K562 (cell line): ENCODE data around the gene EMC8.

Experiments used
- CHD2 ChIP-seq: IDR thresholded peaks from 2 replicates; pipeline ENCODE4 v1.6.1; 2011; ENCODE audit warnings: low read depth, low read length
- CTCF ChIP-seq, 3 experiments: IDR thresholded peaks in 2 of 3; conservative IDR thresholded peaks in 1 of 3; 2 replicates each; pipeline ENCODE4 v1.5.1; 2011 to 2012; ENCODE audit warnings: low read length in 3 of 3, mild to moderate bottlenecking in 3 of 3, control low read depth in 2 of 3, improper control_type of control experiment in 1 of 3, inconsistent platforms in 1 of 3, low read depth in 1 of 3, mixed read lengths in 1 of 3, moderate library complexity in 1 of 3; ENCODE audit not compliant: insufficient read depth in 2 of 3
- HDAC6 ChIP-seq: IDR thresholded peaks from 2 replicates; pipeline ENCODE4 v1.6.1; 2012; ENCODE audit warnings: low read depth, mild to moderate bottlenecking, control low read depth, inconsistent platforms, low read length, moderate library complexity
- PCBP1 ChIP-seq: fragments of 200-400 bp; formaldehyde crosslinking; IDR thresholded peaks from 2 replicates; pipeline ENCODE4 v1.6.1; 2018; ENCODE audit warnings: mild to moderate bottlenecking, low read depth, low read length; ENCODE audit not compliant: poor library complexity, severe bottlenecking
- POLR2A ChIP-seq: fragments of 450-650 bp; conservative IDR thresholded peaks from 2 replicates; pipeline ENCODE4 v1.6.1; 2016
- ZFP36 ChIP-seq: fragments of 150-350 bp; IDR thresholded peaks from 2 replicates; pipeline ENCODE4 v1.6.1; 2018; ENCODE audit warnings: low read length, low read depth; ENCODE audit not compliant: partially characterized antibody
- TF ChIP-seq, protein P1 (sequence below): fragments of 150-350 bp; IDR thresholded peaks from 2 replicates; pipeline ENCODE4 v1.6.1; 2014; ENCODE audit warnings: low read depth, mild to moderate bottlenecking, low read length, borderline replicate concordance

DNA sequence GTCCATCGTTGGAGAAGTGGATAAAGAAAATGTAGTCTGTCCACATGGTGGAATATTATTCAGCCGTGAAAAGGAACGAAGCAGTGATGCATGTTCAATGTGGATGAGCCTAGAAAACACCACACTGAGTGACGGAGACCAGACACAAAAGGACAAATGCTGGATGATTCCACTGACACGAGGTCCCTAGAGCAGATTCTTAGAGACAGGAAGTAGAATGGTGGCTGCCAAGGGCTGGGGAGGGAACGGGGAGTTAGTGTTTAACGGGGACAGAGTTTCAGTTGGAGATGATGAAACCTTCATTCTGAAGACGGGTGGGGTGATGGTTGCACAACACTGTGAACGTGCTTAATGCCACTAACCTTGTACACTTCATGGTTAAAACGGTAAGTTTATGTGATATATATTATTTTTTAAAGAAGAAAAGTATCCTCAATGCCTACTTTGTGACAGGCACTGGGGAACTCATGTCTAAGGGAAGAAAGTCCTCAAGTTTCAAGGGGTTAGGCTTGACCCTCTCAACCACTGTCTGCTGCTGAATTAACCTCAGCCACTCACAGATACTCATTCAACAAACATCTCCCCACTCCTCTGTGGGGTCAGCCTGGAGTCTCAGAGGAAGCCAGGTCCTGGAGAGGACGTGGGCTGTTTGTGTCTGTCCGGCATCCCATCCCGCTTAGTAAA lies 66.0 kb downstream of the EMC8 start:
- TF ChIP-seq CTCF (IDR thresholded peaks at IDR 0.05 in 2 of 3, conservative IDR thresholded peaks at IDR 0.05 in 1 of 3; ENCODE audit: insufficient read depth in 2 of 3, low read depth in 1 of 3, low read length in 3 of 3) = no peak
- no peak for TF ChIP-seq POLR2A
- no peak for TF ChIP-seq PCBP1
- TF ChIP-seq, protein P1, sequence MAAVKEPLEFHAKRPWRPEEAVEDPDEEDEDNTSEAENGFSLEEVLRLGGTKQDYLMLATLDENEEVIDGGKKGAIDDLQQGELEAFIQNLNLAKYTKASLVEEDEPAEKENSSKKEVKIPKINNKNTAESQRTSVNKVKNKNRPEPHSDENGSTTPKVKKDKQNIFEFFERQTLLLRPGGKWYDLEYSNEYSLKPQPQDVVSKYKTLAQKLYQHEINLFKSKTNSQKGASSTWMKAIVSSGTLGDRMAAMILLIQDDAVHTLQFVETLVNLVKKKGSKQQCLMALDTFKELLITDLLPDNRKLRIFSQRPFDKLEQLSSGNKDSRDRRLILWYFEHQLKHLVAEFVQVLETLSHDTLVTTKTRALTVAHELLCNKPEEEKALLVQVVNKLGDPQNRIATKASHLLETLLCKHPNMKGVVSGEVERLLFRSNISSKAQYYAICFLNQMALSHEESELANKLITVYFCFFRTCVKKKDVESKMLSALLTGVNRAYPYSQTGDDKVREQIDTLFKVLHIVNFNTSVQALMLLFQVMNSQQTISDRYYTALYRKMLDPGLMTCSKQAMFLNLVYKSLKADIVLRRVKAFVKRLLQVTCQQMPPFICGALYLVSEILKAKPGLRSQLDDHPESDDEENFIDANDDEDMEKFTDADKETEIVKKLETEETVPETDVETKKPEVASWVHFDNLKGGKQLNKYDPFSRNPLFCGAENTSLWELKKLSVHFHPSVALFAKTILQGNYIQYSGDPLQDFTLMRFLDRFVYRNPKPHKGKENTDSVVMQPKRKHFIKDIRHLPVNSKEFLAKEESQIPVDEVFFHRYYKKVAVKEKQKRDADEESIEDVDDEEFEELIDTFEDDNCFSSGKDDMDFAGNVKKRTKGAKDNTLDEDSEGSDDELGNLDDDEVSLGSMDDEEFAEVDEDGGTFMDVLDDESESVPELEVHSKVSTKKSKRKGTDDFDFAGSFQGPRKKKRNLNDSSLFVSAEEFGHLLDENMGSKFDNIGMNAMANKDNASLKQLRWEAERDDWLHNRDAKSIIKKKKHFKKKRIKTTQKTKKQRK = no peak
- TF ChIP-seq ZFP36 = no peak
- no peak for TF ChIP-seq HDAC6
- TF ChIP-seq CHD2 = no peak
